ENCODE measurements around the gene CHSY1. TPM values are rescaled to one million over a fixed set of nuclear protein-coding genes. Genes with fewer than 3 reads are reported as not detected.

CHSY1 gene
- total RNA-seq, 4 donors from 2014 or later, result 23.7 to 32.8 (median 29.9) TPM

GRCh38 chr15:101157721-101158120 lies 94.1 kb downstream of the CHSY1 start:
- WGBS, 2 donors, result 88 to 98% methylated on average over 5 to 6 of the region's 6 CpGs
- H3K4me3 ChIP-seq (ENCODE audit: low read depth, poor library complexity, severe bottlenecking), result no peak overlapping the region
- TF ChIP-seq CTCF (IDR thresholded peaks at IDR 0.05), result no peak
- TF ChIP-seq POLR2A (IDR thresholded peaks at IDR 0.05), result no peak
- no peak for DNase-seq (ENCODE audit: low spot score in 2 of 2)
- intact Hi-C loops (cut with DNase I; ENCODE audit: low total_unique reads), result no loop called here

- intact Hi-C loops (cut with DNase I; ENCODE audit: low total_unique reads), result no loop called here
- no peak overlapping the region for H3K4me3 ChIP-seq (ENCODE audit: low read depth, poor library complexity, severe bottlenecking)
- TF ChIP-seq CTCF (IDR thresholded peaks at IDR 0.05), result no peak
- no peak for TF ChIP-seq POLR2A (IDR thresholded peaks at IDR 0.05)
- WGBS, 2 donors, result 53 to 54% methylated on average over 21 of the region's 21 CpGs
- no peak for DNase-seq (ENCODE audit: low spot score in 2 of 2)
These were observed 95.2 kb downstream of the CHSY1 start for GRCh38 chr15:101156509-101157159.

- intact Hi-C loops (cut with DNase I; ENCODE audit: low total_unique reads), result no loop called here
- TF ChIP-seq POLR2A (IDR thresholded peaks at IDR 0.05), result no peak
- no peak for TF ChIP-seq CTCF (IDR thresholded peaks at IDR 0.05)
- WGBS, 2 donors, result 80 to 91% methylated on average over 6 of the region's 6 CpGs
- H3K4me3 ChIP-seq (ENCODE audit: low read depth, poor library complexity, severe bottlenecking), result no peak overlapping the region
- DNase-seq (ENCODE audit: low spot score in 2 of 2), result no peak
These were observed 95.8 kb downstream of the CHSY1 start for GRCh38 chr15:101156061-101156460.

GRCh38 chr15:101153801-101154656 lies 97.8 kb downstream of the CHSY1 start:
- WGBS, 2 donors, result 85 to 90% methylated on average over 19 of the region's 19 CpGs
- intact Hi-C loops (cut with DNase I; ENCODE audit: low total_unique reads), result no loop called here
- no peak for DNase-seq (ENCODE audit: low spot score in 2 of 2)
- TF ChIP-seq POLR2A (IDR thresholded peaks at IDR 0.05), result no peak
- no peak for TF ChIP-seq CTCF (IDR thresholded peaks at IDR 0.05)
- H3K4me3 ChIP-seq (ENCODE audit: low read depth, poor library complexity, severe bottlenecking), result no peak overlapping the region

- intact Hi-C loops (cut with DNase I; ENCODE audit: low total_unique reads), result no loop called here
- DNase-seq (ENCODE audit: low spot score in 2 of 2), result no peak
- 90 to 92% methylated on average over 10 of the region's 10 CpGs for WGBS, 2 donors
- no peak for TF ChIP-seq POLR2A (IDR thresholded peaks at IDR 0.05)
- TF ChIP-seq CTCF (IDR thresholded peaks at IDR 0.05), result no peak
- H3K4me3 ChIP-seq (ENCODE audit: low read depth, poor library complexity, severe bottlenecking), result no peak overlapping the region
These were observed 98.9 kb downstream of the CHSY1 start for GRCh38 chr15:101152914-101153313.
